IMR-90 (cell line): Measurements from ENCODE around the gene GAPVD1.

ENCODE experiments used
- CEBPB ChIP-seq: IDR thresholded peaks from 2 replicates; pipeline ENCODE4 v1.6.1; 2012; ENCODE audit warnings: low read depth, low read length, improper control_type of control experiment
- POLR2A ChIP-seq: IDR thresholded peaks from 2 replicates; pipeline ENCODE4 v1.6.1; 2012; ENCODE audit warnings: mild to moderate bottlenecking, low read depth, low read length
- RAD21 ChIP-seq: IDR thresholded peaks from 2 replicates; pipeline ENCODE4 v1.6.1; 2012; ENCODE audit warnings: low read length, improper control_type of control experiment
- SMC3 ChIP-seq: fragments of 150-350 bp; IDR thresholded peaks from 2 replicates; pipeline ENCODE4 v1.6.1; 2016; ENCODE audit warnings: low read depth, mild to moderate bottlenecking, antibody characterized with exemption, low read length, moderate library complexity
- TF ChIP-seq, protein P1 (sequence below): conservative IDR thresholded peaks from 2 replicates; pipeline ENCODE4 v1.5.1; 2012; ENCODE audit warnings: mild to moderate bottlenecking, low read depth, low read length, improper control_type of control experiment
- TF ChIP-seq, protein P2 (sequence below): fragments of 150-350 bp; IDR thresholded peaks from 2 replicates; pipeline ENCODE4 v1.6.1; 2017; ENCODE audit warnings: mild to moderate bottlenecking, antibody characterized with exemption, low read length, low read depth

DNA sequence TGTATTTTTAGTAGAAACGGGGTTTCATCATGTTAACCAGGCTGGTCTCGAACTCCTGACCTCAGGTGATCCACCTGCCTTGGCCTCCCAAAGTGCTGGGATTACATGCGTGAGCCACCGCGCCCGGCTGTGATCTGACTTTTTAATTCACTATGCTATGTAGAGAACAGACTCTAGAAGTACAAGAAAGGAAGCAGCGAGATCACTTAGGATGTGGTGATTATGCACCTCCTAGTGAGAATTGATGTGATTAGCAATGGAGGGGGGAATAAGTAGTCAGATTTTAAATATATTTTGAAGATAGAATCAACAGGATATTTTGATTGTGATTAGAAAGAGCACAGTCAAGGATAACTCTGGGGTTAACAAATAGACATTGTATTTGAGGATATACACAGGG lies 36.3 kb downstream of the GAPVD1 start:
- TF ChIP-seq POLR2A = no peak
- TF ChIP-seq SMC3 = no peak
- no peak for TF ChIP-seq RAD21
- TF ChIP-seq, protein P1, sequence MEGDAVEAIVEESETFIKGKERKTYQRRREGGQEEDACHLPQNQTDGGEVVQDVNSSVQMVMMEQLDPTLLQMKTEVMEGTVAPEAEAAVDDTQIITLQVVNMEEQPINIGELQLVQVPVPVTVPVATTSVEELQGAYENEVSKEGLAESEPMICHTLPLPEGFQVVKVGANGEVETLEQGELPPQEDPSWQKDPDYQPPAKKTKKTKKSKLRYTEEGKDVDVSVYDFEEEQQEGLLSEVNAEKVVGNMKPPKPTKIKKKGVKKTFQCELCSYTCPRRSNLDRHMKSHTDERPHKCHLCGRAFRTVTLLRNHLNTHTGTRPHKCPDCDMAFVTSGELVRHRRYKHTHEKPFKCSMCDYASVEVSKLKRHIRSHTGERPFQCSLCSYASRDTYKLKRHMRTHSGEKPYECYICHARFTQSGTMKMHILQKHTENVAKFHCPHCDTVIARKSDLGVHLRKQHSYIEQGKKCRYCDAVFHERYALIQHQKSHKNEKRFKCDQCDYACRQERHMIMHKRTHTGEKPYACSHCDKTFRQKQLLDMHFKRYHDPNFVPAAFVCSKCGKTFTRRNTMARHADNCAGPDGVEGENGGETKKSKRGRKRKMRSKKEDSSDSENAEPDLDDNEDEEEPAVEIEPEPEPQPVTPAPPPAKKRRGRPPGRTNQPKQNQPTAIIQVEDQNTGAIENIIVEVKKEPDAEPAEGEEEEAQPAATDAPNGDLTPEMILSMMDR = no peak
- no peak for TF ChIP-seq CEBPB
- TF ChIP-seq, protein P2, sequence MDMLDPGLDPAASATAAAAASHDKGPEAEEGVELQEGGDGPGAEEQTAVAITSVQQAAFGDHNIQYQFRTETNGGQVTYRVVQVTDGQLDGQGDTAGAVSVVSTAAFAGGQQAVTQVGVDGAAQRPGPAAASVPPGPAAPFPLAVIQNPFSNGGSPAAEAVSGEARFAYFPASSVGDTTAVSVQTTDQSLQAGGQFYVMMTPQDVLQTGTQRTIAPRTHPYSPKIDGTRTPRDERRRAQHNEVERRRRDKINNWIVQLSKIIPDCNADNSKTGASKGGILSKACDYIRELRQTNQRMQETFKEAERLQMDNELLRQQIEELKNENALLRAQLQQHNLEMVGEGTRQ = no peak
